NCI-H187 treated with DMSO at 0.1 percent for 48 hours (cell line): ENCODE results near the gene SYT14.
"Not testable (repeated sequence)": the region's sequence is repeated elsewhere in the genome, so short reads cannot be mapped to it uniquely, and the experiment has no call there.

Experiments
- DNase-seq: peaks from one replicate; lab custom pipeline; 2025; lab: John Stamatoyannopoulos, UW

Gene SYT14

DNA sequence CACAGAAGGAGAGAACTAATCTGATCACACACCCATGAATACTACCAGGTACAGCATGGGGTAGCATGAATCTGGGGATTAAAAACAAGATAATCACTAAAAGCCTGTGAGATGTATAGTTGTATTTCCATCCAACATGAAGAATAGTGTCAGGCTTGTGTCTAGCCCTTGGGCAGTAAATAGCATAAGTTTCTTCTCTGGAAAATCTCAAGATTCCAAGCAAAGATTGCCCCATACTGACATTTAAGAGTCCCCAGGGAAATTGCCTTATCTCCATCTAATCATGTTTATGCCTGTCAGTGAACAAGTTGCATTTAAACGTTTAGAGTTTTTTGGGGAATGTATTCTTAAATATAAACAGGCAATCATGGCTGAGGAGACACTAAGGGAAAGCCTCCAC, 185.4 kb downstream of the SYT14 start:
- DNase-seq, result no peak

DNA sequence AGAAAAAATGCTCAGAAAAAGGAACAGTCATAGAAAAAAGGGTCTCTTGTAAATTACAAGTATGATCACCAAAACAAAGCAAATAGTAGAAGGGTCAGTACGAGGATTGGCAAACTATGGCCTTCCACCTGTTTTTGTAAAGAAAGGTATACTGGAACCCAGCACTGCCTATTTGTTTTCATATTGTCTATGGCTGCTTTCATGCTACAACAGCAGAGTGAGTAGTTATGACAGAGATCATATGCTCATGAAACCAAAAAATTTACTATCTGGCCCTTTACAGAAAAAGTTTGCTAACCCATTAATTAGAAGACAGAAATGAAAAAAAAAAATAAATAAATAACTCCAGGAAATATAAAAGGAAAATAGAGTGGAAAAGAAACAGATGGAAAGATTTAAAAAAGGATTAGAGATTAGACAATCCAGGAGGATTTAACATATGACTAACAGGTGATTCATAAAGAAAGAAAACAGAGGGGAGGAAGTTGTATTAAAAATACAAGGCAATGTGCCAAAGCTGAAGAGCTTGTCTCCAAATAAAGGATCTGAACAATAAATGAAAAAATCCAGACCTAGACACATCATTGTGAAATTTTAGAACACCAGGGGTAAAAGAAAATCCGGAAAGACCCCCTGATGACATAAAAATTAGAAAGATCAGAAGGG, 186.0 kb downstream of the SYT14 start:
- DNase-seq, result no peak

DNA sequence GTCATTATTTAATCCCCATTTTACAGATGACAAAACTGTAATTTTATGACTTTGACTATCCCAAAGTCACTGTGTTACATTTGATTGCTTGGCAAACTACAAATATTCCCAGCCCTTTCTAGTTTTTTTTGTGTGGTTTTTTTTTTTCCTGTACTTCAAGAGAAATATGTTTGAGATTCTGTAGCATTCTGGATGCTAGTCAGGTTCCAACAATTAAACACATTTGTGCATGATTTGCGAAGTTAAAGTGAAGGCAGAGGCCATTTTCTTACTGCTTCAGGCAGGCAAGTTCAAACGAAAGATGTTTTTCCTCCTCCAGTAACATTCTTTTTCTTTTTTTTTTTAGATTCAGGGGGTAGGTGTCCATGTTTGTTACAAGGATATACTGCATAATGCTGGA, 186.7 kb downstream of the SYT14 start:
- DNase-seq, result no peak

DNA sequence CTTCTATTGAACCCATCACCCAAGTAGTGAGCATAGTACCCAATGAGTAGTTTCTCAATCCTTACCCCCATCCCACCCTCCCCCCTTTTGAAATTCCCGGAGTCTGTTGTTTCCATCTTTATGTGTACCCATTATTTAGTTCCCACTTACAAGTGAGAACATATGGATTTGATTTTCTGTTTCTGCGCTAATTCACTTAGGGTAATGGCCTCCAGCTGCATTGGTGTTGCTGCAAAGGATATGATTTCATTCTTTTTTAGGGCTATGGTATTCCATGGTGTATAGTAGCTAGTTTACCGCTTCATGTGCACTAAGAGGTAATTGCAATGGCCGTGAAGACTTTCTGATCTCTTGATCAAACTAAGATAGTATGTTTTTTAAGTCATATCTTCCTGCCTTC, 187.1 kb downstream of the SYT14 start:
- no peak for DNase-seq

DNA sequence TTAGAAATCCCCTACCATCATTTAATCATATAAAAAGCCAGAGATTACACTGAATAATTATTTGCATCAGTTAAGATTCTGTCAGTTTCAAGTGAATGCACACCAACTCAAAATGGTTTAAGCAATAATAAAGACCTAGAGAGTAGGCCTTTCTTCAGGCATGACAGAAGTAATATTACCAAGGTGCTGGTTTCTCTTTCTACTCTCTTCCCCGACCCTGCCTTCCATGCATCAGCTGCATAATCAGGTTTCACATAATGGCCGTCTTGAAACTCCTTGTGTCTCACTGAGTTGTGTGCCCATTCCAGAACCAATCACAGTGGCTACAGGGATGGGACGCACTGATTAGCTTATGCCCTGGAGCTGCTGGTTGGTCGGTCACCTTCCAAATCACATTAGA, 191.1 kb downstream of the SYT14 start:
- DNase-seq, result no peak

DNA sequence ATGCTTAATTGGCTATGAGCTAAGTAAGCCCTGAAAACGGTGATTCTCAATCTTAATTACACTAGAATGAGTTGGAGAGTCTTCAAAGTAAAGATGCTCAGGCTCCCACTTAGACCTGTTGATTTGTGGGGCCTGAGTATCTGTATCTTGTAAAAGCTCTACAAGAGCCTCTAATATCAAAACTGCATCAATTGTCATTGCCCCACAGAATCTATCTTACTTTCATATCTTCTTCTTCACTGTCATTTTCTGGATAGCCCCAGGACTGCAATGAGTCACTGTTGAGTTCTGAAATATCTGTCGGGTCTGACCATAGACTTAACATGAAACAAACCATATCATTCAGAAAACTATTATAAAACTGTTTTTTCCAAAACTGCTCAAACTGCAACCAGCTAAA, 191.7 kb downstream of the SYT14 start:
- no peak for DNase-seq

DNA sequence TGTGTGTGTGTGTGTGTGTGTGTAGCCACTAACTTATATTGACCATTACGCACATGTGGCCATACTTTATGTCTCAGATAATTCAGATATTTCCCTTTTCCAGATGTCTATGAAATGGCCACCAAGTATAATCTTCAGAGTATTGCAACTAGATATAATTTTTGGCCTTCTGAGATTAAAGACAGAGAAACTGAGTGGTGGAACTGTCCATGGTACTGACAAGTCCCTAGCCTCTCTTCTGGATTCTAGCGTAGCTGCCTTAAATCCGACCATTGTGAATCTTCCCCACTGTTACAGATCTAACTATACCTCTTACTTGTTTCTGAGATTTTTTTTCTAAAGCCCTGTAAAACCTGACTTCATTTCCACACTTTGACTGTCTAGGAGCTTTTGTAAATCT, 194.6 kb downstream of the SYT14 start:
- DNase-seq, result no peak

DNA sequence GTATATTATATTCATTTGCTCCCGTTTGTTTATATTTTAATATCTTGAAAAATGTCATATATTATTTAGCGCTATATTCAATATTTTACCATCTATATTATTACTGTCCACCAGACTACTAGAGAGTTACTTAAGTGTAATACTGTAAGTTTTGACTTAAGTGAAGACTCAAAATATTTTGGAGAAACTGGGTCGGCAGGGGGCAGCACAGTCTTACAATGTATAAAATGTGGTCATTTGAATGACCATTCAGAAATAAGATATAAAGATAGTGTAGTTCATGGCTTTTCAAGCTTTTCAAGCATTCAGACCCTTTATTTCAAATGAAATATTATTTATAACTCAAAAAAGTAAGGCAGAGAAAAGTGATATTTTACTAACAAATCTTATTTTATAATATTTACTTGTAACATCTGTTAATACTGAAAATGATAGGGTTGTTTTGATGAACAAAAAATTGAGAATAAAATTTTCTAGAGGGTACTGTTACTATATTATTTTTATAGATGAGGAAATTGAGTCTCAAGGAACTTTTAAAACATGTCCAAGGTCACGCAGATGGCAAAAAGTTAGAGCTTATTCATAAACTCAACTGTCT, 205.5 kb downstream of the SYT14 start:
- no peak for DNase-seq

DNA sequence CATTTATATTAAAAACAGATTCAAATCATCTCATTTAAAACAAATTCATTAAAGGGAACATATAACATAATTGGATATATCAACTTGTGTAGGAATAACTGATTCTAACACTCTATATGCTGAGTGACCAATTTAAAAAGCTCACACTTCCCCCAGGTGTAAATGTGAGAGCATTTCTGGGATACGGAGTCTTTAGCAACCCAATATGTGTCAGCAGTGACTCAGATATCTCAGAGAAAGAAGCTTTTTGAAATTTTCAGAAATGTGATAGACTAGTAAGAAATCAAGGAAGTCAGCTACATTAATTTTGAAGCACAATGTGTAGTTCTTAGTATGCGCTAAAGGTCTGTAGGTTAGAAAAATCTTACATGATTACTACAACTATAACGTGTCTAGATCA, 206.7 kb downstream of the SYT14 start:
- no peak for DNase-seq

DNA sequence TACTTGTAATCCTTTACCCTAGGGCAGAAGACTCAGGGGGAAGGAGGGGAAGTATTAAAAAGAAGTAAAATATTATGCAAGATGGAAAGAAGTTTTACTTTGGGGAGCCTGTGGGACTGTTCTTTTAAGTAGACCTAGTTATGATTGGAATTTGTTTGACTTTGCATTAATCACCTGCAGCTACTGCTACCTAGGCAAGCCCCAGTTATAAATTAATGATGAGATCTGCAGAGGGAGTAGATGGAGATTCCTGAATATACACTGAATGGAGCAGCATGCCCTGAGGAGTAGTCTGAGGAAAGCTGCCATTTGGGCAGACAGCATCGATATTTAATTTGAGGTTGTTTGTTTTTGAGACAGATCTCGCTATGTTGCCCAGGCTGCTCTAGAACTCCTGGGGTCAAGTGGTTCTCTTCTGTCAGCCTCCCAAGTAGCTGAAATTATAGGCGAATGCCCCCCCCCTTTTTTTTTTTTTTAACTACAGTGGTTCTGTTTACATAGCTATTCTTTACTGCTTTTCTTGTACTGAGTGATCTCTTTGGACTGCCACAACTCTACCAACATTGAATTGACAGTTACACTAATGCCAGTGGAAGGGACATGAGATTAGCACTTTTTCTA, 213.1 kb downstream of the SYT14 start:
- DNase-seq, result no peak

DNA sequence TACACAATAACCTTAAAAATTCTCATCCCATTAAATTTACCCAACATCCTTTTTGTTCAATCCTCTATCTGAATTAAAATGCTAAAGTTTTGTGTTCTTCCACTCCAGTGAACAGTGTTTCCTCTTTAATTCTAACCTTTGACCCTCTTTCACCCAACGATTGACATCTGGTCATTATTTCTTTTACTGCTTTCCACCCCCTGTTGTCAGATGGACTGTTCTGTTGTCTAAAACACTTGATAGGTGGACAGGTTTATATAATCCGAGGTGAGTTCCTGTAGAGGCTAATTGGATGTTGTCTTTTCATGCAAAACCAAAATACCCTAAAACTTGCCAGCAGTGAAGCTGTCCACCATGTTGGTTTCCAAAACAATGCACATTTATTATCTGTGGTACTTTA, 221.2 kb downstream of the SYT14 start:
- no peak for DNase-seq

DNA sequence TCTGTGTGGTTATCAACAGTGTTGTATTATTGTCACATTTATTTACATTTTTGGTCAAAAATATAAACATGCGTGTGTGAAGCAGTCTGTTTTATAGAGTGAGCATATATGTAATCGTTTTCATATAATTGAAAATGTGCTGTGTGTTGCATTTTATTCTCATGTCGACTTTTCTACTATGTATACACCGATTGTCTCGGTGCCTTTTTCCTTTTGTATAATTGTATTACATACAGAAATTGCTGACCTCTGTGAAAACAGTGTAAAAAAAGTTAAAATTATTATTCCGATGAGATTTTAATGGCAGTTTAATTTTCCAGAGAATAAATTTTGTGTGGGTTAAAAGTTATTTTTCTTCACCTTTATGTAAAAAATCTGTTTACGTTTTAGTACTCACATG, 232.2 kb downstream of the SYT14 start:
- DNase-seq, result no peak

DNA sequence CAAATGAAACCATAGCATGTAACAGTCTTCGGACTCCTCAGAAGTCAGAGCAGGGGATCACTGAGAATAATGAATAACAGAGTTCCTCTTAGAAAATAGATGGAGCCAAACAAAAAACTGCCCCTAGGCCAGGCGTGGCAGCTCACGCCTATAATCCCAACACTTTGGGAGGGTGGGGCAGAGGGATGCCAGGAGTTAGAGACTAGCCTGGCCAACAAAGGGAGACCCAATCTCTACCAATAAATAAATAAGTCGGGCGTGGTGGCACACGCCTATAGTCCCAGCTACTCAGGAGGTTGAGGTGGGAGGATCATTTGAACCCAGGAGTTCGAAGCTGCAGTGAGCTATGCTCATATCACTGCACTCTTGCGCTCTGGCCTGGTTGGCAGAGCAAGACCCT, 236.1 kb downstream of the SYT14 start:
- DNase-seq, result no peak

DNA sequence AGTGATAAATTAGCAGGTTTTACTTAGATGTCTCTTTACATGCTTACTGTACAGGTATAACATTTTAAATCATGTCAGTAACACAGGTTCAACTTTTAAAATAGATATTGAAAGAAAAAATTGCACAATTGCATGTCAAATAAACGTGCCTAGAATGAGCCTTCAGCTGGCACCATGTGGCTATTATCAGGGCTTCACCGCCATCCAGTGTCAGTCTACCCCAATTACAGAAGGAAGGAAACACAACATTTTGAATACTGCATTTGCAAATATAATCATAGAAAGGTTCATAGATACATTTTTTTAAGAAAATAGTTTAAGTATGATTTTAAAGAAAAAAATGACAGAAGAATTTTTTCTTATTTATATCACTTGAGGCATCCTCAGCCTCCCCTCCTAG, 247.0 kb downstream of the SYT14 start:
- DNase-seq, result no peak

DNA sequence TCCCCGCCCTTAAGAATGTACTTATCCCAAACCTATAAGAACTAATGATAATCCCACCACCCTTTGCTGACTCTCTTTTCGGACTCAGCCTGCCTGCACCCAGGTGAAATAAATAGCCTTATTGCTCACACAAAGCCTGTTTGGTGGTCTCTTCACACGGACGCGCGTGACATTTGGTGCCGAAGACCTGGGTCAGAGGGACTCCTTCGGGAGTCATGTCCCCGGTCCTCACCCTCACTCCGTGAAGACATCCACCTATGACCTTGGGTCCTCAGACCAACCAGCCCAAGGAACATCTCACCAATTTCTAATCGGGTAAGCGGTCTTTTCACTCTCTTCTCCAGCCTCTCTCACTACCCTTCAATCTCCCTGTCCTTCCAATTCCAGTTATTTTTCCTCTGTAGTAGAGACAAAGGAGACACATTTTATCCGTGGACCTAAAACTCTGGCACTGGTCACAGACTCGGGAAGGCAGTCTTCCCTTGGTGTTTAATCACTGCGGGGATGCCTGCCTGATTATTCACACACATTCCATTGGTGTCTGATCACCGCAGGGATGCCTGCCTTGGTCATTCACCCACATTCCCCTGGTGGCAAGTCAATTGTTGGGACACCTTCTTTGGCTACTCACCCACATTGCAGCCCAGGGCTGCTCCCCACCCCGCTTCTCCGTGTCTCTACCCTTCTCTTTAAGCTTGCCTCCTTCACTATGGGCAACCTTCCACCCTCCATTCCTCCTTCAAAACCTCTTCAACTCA, 250.0 kb downstream of the SYT14 start:
- DNase-seq, result not testable (repeated sequence)

DNA sequence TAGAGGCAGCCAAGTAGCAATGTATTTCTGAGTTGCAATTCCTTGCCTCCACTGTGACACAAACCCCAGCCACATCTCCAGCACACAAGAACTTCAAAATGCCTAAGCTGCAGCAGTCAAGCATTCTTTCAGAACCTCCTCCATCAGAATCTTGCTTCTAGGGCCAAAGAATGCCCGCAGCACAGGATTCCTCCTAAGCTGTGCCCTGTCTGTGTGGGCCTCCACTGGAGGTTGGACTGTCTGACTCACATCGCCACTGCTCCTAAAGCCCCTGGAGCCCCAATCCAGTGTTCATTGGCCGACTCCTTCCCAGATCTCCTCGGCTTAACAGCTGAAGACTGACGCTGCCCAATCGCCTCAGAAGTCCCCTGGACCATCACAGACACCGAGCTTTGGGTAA, 251.4 kb downstream of the SYT14 start:
- DNase-seq, result no peak

DNA sequence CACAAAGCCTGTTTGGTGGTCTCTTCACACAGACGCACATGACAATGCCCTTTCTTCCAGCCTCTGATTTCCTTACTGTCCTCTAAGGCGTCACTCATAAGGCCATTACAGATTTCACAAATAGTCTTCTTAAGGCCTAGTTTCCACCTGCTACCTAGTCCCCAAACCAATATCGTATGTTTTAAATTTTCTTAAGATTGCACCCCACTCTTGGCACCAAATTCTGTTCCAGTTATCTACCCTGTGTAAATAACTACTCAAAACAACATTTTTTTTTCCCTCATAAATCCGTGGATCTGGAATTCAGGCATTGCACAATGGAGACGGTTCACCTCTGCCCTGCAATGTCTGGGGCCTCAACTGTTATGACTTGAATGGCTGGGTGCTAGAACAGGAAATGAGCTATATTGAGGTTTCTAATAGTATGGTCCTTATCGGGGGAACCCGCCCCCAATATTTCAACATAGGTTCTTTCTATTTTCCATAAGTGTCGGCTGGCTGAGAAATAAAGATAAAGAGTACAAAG, 257.7 kb downstream of the SYT14 start:
- DNase-seq, result no peak

DNA sequence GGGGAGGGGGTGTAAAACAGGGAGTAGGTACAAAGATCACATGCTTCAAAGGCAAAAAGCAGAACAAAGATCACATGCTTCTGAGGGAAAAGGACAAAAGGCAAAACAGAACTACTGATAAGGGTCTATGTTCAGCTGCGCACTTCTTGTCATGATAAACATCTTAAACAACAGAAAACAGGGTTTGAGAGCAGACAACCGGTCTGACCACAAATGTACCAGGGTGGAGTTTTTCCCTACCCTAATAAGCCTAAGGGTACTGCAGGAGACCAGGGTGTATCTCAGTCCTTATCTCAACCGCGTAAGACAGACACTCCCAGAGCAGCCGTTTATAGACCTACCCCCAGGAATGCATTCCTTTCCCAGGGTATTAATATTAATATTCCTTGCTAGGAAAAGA, 258.2 kb downstream of the SYT14 start:
- DNase-seq, result not testable (repeated sequence)

DNA sequence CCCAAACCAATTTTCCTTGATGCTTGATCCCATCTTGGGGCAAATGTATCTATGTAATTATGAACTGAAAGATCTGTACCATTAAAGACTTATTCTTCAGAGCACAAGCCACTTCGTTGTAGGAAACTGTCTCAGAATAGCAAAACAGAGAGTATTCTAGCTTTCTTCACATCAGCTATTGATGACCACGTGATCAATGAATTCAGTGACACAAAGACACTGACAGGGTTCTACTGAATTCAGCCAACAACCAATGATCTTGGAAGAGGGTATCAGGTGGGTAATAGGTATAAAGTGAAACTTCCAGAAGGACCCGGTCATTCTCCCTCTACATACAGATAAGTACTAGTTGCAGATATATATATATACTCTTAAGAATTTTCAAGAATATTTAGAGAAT, 260.8 kb downstream of the SYT14 start:
- DNase-seq, result no peak

DNA sequence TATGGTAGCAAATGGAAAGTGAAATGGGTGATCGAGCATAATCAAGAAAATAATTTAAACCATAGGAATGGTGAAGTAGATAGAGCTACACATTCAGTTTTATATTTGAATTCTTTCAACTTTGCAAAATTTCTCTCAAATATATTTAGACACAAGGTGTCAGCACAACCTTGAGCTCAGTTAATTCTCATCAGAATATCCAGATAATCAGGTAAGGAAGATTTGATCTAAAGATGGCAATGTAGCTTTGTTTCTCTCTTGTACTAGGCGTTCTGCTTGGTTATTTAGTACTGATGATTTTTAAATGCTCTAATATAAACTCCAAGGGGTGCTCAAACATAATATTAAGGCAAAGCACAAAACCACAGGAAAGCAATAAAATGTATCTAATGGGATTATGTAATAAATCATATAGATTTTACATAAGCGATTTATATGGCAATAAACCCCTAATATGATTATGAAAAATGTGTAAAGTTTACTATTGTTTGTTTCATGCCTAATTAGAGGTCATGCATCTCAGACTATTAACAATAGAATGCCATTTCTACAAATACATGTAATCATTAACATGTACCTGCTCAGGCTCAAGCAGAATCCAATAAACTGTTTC, 262.2 kb downstream of the SYT14 start:
- DNase-seq, result no peak

DNA sequence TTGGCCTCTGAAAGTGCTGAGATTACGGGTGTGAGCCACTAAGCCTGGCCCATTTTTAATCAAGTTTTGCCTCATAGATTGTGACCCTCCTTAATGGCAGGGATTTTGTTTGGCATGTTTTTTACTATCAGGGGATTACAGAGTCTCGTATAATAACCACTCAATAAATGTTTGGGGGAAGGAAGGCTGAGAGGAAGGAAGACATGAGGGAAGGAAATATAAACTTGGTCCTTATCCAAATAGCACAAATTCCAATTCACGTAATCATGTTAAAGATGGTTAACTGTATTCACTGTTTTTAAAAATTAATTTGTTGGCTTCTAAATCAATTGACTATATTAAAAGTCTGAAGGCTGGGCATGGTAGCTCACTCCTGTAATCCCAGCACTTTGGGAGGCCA, 263.7 kb downstream of the SYT14 start:
- no peak for DNase-seq
